Esophagus squamous epithelium (tissue), 5 donors: Measurements from ENCODE around the gene RAB6A. TPM values are rescaled to one million over a fixed set of nuclear protein-coding genes. Genes with fewer than 3 reads are reported as not detected.

Experiments used
- DNase-seq: peaks from one replicate; lab custom pipeline; 2025; lab: John Stamatoyannopoulos, UW
- H3K27ac ChIP-seq, 4 donors: fragments of 200-600 bp; sonication (generic); one replicate each; pipeline ENCODE4 v1.5.1; 2016 to 2019; ENCODE audit warnings: mild to moderate bottlenecking in 1 of 4
- H3K27me3 ChIP-seq, 4 donors: fragments of 200-600 bp; sonication (generic); 1 replicate in 3 of 4; 2 replicates in 1 of 4; pipeline versions ENCODE4 v1.5.1 to v1.6.0; 2017 to 2021; ENCODE audit warnings: antibody characterized with exemption in 1 of 4
- H3K36me3 ChIP-seq, 3 donors: fragments of 200-600 bp; sonication (generic); one replicate each; pipeline ENCODE4 v1.5.1; 2016 to 2019
- H3K4me1 ChIP-seq, 3 donors: fragments of 200-600 bp; sonication (generic); one replicate each; pipeline ENCODE4 v1.5.1; 2017 to 2019
- H3K4me3 ChIP-seq, 4 donors: fragments of 200-600 bp; sonication (generic); 1 replicate in 3 of 4; 2 replicates in 1 of 4; pipeline ENCODE4 v1.5.1; 2016 to 2019; ENCODE audit warnings: mild to moderate bottlenecking in 2 of 4, moderate library complexity in 1 of 4
- H3K9me3 ChIP-seq, 3 donors: fragments of 200-600 bp; sonication (generic); one replicate each; pipeline ENCODE4 v1.5.1; 2016 to 2019
- CTCF ChIP-seq, 6 experiments: fragments of 450-650 bp in 4 of 6; fragments of 200-600 bp in 2 of 6; sonication (generic) in 2 of 6; IDR thresholded peaks; one replicate each; pipeline ENCODE4 v1.5.1; 2016 to 2019; ENCODE audit warnings: antibody characterized with exemption in 6 of 6, mild to moderate bottlenecking in 4 of 6, moderate library complexity in 4 of 6
- POLR2A ChIP-seq, 4 donors: fragments of 450-650 bp; IDR thresholded peaks; one replicate each; pipeline ENCODE4 v1.6.1; 2017; ENCODE audit warnings: antibody characterized with exemption in 4 of 4, mild to moderate bottlenecking in 4 of 4, moderate library complexity in 3 of 4
- WGBS, 2 donors: methylation state at CpG; one replicate each; pipeline ENCODE4 v1.1.5; 2018; 5-methylcytosine and 5-hydroxymethylcytosine counted together
- intact Hi-C: fragments of 100-400 bp; cut with DNase I; formaldehyde crosslinking; loops from one replicate; pipeline ENCODE4 v1.15.0; 2022
- total RNA-seq, 4 donors: library from RNA; depleted of rRNA; stranded (reverse); fragments of >200 nt; gene quantifications; one replicate each; pipeline ENCODE4 v1.1.0, GENCODE V29; 2016
- donor health status: DM: yes; HTN: yes; CAD: no.

The RAB6A gene
- total RNA-seq, result 100 to 1,000 TPM; 115 to 234 (median 161) TPM

GRCh38 chr11:73760679-73761402, at the start of gene RAB6A:
Gene RAB6A, minus strand, starts transcription at chr11:73761074. Its CDS starts 439 bp downstream, at chr11:73760635.
- Histone ChIP-seq H3K4me3 (peak within 1 kb of the TSS; percentile 63 to 98 (median 96)), H3K27ac (peak within 1 kb of the TSS; percentile 96 to 99 (median 98)), H3K9me3 (no peaks in the 10 kb centered on the region), H3K36me3 (no peaks in the 10 kb centered on the region), H3K27me3 (no peaks in the 10 kb centered on the region), H3K4me1 (peaks cover 0 to 46% (median 21%) of the 10 kb centered on the region in 3 donors)
- intact Hi-C loops, result no loop called here
- WGBS, 2 donors, result 0% methylated on average over 2 to 13 of the region's 74 CpGs
- peak; percentile 98 for DNase-seq
- peak in 3 of 4 donors; percentile 64 to 95 (median 92) for TF ChIP-seq POLR2A (IDR thresholded peaks at IDR 0.05)
- TF ChIP-seq CTCF (IDR thresholded peaks at IDR 0.05), result peak in 5 of 6 experiments; percentile 18 to 71 (median 62)

- intact Hi-C loops, result no loop called here
- H3K4me3 ChIP-seq, result no peak overlapping the region
- TF ChIP-seq POLR2A (IDR thresholded peaks at IDR 0.05) (no peak), CTCF (IDR thresholded peaks at IDR 0.05) (no peak)
- no peaks in the 10 kb centered on the region for H3K4me1 ChIP-seq
- 80 to 92% methylated on average over 1 of the region's 1 CpG for WGBS, 2 donors
- DNase-seq, result no peak
- no peak overlapping the region for H3K27ac ChIP-seq
- no peaks in the 10 kb centered on the region for H3K27me3 ChIP-seq
- peaks cover 0 to 52% (median 2%) of the 10 kb centered on the region in 3 donors for H3K36me3 ChIP-seq
- H3K9me3 ChIP-seq, result no peaks in the 10 kb centered on the region
Observed at GRCh38 chr11:73810637-73811036, 49.8 kb upstream of the RAB6A start.

- Histone ChIP-seq H3K27me3 (no peaks in the 10 kb centered on the region), H3K4me3 (no peak overlapping the region), H3K9me3 (no peaks in the 10 kb centered on the region), H3K4me1 (no peaks in the 10 kb centered on the region), H3K27ac (no peak overlapping the region), H3K36me3 (peaks cover 0 to 54% (median 7%) of the 10 kb centered on the region in 3 donors)
- DNase-seq, result no peak
- WGBS, 2 donors, result 82 to 88% methylated on average over 1 of the region's 1 CpG
- intact Hi-C loops, result no loop called here
- TF ChIP-seq CTCF (IDR thresholded peaks at IDR 0.05) (no peak), POLR2A (IDR thresholded peaks at IDR 0.05) (no peak)
Observed at GRCh38 chr11:73808052-73808451, 47.2 kb upstream of the RAB6A start.

GRCh38 chr11:73804712-73805111, 43.8 kb upstream of the RAB6A start:
- H3K36me3 ChIP-seq, result peaks cover 0 to 41% (median 7%) of the 10 kb centered on the region in 3 donors
- no peaks in the 10 kb centered on the region for H3K27me3 ChIP-seq
- no peak for DNase-seq
- no peak overlapping the region for H3K4me3 ChIP-seq
- no peaks in the 10 kb centered on the region for H3K9me3 ChIP-seq
- intact Hi-C loops, result no loop called here
- H3K4me1 ChIP-seq, result no peaks in the 10 kb centered on the region
- no peak overlapping the region for H3K27ac ChIP-seq
- TF ChIP-seq CTCF (IDR thresholded peaks at IDR 0.05) (no peak), POLR2A (IDR thresholded peaks at IDR 0.05) (no peak)

- H3K4me3 ChIP-seq, result no peak overlapping the region
- H3K36me3 ChIP-seq, result peaks cover 0 to 28% (median 7%) of the 10 kb centered on the region in 3 donors
- TF ChIP-seq POLR2A (IDR thresholded peaks at IDR 0.05) (no peak), CTCF (IDR thresholded peaks at IDR 0.05) (no peak)
- no peaks in the 10 kb centered on the region for H3K9me3 ChIP-seq
- H3K27ac ChIP-seq, result no peak overlapping the region
- no peaks in the 10 kb centered on the region for H3K4me1 ChIP-seq
- H3K27me3 ChIP-seq, result no peaks in the 10 kb centered on the region
- intact Hi-C loops, result no loop called here
- no peak for DNase-seq
- WGBS, 2 donors, result 70 to 86% methylated on average over 1 of the region's 1 CpG
Observed at GRCh38 chr11:73801136-73801535, 40.3 kb upstream of the RAB6A start.
